Mesodermal cell (in vitro differentiated cells): Measurements from ENCODE around the gene RERGL.
"Not testable (repeated sequence)": the region's sequence is repeated elsewhere in the genome, so short reads cannot be mapped to it uniquely, and the experiment has no call there.

Experiments used
- H3K27ac ChIP-seq: 2 replicates; pipeline ENCODE4 v1.7.0; 2013; ENCODE audit warnings: mild to moderate bottlenecking, low read depth, low read length, moderate library complexity; ENCODE audit not compliant: severe bottlenecking
- H3K36me3 ChIP-seq: 2 replicates; pipeline ENCODE4 v1.7.1; 2013; ENCODE audit warnings: mild to moderate bottlenecking, low read length, moderate library complexity; ENCODE audit not compliant: control insufficient read depth, insufficient read depth
- H3K4me1 ChIP-seq: one replicate; pipeline ENCODE4 v1.7.1; 2013; ENCODE audit warnings: mild to moderate bottlenecking, low read length; ENCODE audit not compliant: insufficient read depth, control insufficient read depth, poor library complexity, severe bottlenecking
- H3K4me3 ChIP-seq: 2 replicates; pipeline ENCODE4 v1.7.0; 2013; ENCODE audit warnings: low read length, control low read depth, mild to moderate bottlenecking; ENCODE audit not compliant: insufficient read depth, poor library complexity, severe bottlenecking; ENCODE audit errors: extremely low read depth
- H3K9me3 ChIP-seq: 2 replicates; pipeline ENCODE4 v1.7.1; 2013; ENCODE audit warnings: mild to moderate bottlenecking, low read length, moderate library complexity; ENCODE audit not compliant: control insufficient read depth
- WGBS, 2 experiments: methylation state at CpG; one replicate each; pipeline ENCODE4 v1.1.5; 2013; ENCODE audit warnings: missing lambda C conversion rate in 2 of 2; ENCODE audit not compliant: insufficient coverage in 2 of 2; 5-methylcytosine and 5-hydroxymethylcytosine counted together

RERGL gene

DNA sequence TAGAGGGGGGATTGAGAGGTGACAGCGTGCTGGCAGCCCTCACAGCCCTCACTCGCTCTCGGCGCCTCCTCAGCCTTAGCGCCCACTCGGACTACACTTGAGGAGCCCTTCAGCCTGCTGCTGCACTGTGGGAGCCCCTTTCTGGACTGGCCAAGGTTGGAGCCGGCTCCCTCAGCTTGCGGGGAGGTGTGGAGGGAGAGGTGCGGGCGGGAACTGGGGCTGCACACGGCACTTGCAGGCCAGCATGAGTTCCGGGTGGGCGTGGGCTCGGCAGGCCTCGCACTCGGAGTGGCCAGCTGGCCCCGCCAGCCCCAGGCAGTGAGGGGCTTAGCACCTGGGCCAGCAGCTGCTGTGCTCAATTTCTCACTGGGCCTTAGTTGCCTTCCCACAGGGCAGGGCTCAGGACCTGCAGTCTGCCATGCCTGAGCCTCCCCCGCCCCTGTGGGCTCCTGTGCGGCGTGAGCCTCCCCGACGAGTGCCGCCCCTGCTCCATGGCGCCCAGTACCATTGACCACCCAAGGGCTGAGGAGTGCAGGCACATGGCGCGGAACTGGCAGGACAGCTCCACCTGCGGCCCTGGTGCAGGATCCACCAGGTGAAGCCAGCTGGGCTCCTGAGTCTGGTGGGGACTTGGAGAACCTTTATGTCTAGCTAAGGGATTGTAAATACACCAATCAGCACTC is 49.8 kb downstream of the RERGL start:
- not testable (repeated sequence) for H3K27ac ChIP-seq, H3K4me3 ChIP-seq, H3K4me1 ChIP-seq, H3K9me3 ChIP-seq, H3K36me3 ChIP-seq
- 96 to 97% methylated on average over 18 to 25 of the region's 27 CpGs for WGBS, 2 experiments
